ENCODE data around the gene NDUFV1.

NDUFV1 gene

GRCh38 chr11:67640758-67641337 is 34.1 kb downstream of the NDUFV1 start:
- no peak for DNase-seq (ENCODE audit: low read depth)

DNA sequence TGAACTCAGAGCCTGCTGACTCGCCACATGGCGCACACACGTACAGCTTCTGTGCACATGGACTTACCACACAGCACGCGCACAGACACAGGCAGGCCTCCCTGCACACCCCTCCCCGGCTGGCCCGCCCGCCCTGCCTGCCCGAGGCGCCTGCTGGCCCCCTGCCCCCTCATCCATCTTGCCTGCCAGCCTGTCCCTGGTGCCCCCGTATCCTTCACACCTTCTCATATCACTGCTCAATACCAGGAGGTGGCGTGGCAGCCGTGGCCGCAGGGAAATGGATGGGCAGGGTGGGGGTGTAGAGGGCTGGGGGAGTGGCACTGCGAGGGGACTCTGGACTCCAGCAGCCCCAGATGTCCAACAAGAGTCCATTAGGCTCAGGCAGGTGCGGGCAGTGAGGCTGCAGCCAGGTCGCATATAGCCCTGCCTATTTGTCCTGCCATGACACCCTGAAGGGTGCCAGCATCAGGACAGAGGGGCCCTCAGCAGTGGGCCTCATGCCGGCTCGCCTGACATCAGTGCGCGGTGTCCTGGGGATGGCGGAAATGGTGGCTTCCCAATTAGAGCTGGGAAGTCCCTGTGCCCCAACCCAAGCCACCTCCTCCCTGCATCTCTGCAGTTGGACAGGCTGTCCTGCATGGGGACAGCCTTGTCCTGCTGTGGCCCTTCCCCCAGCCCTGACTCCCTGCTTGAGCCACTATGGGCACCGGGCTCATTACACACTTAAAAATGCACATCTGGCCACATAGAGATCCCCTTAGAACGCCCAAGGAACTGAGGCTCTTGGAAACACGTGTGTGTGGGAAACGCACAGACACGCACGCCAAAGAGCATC is 34.8 kb downstream of the NDUFV1 start:
- no peak for DNase-seq (ENCODE audit: low read depth)

GRCh38 chr11:67642173-67643120 is 35.7 kb downstream of the NDUFV1 start:
- no peak for DNase-seq (ENCODE audit: low read depth)

DNA sequence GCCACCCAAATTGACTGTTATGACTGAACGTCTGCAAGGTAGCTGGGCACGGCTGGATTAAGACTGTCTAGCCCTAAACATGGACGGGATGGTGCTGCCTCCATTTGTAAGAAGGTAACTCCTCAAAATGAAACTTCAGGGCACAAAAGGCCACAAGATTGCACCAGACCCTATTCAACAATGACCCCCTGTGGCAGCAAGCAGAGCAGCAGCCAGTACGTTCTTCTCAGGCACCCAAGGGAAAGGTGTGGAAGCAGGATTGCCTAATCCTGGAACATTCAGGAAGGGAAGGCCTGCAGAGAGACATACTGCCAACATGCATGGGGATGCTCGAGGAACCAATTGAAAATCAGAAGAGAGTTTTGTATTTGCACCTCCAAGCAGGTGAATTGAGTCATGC is 37.3 kb downstream of the NDUFV1 start:
- DNase-seq (ENCODE audit: low read depth), result no peak

DNA sequence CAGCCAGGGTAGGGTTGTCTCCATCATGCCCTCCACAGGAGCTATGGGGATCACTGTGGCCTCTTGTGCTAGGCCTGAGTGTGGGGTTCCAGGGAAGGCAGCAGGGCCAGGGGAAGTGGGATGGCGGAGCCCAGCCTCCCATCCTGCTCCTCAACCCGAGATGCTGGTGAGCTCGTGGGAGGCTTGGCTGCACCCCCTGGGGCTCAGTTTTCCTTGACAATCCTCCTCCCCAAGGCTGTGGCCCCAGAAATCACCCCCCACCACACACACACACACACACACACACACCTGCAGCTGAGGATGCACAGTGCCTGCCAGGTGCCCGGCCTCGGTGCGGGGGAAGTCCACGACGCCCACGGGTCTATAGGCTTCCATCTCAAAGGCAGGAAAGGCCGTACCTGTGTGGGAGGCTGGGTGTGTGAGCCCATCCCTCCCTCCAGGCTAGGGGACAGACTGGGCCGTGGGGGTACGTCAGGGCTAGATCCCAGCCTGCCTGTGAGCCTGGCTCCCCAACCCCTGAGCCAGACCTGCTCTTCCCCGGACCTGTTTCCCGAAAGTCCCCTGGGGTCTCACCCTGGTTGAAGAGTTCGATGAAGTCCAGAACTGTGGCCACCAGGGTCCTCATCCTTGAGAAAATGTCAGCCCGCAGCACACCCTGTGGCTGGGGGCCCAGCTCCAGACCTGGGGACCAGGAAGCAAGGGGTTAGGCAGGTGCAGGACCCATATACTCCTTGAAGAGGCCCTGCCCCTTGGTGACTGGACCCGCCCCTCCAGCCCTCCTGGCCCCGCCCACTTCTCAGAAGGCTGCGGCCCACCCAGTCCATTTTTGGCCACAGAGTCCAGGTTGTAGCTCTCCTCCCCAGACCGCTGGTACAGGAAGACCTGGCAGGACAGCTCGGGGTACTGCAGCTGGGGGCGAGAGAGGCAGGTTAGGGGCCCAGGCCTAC is 38.0 kb downstream of the NDUFV1 start:
- no peak for DNase-seq (ENCODE audit: low read depth)

- no peak for DNase-seq (ENCODE audit: low read depth)
These were observed 39.1 kb downstream of the NDUFV1 start for GRCh38 chr11:67645521-67646461.

DNA sequence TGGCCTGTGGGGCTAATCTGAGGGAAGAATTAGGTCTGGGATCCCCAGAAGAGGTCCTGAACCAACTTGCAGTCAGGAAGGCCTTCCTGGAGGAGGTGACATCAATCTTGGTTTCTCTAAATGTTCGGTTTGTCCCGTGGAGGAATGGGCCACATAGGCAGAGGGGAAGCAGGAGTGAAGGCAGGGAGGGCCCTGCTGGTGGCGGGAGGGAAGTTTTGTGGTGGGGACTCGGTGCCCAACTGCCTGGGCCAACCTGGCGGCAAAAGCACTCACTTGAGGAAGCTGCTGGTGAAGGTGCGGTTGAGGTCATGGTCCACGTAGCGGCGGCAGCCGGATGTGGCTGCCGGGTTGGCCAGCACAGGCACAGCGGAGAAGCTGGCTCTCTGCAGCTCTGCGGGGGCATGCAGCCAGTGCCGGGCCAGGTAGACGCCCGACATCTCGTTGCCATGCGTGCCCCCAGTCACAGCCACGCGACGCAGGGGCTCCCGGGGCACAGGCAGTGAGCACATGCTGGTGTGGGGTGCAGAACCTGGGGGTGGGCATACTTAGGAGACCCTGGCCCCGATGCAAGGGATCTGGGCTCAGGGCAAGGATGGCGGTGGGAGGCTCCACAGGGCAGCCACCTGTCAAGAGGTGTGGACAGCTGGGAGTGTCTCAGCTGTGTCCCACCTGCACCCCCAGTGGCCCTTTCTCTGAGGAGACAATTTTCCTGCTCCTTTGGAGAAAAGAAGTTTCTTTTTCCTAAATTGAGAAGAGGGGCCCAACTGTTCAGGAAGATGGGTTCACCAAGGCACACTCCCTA is 40.0 kb downstream of the NDUFV1 start:
- DNase-seq (ENCODE audit: low read depth), result peak; percentile 49

DNA sequence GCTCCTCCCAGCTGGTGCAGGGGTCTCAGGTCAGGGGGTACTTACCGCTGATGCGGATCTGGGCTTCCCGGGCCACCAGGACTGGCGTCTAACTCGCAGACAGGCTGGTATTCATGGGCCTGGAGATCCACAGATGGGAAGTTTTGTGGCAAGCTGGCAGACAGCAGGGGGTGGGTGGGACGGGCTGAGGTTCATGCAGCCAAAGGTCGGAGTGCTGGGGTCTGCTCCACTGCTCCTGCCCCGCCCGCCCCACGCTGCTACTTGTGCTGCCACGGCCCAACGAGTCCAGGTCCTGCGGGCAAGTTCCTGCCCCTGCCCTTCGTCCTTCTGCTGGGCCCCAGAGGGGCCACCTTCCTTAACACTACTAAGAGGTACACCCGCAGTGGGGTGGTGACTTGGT is 40.7 kb downstream of the NDUFV1 start:
- DNase-seq (ENCODE audit: low read depth), result no peak

GRCh38 chr11:67648140-67648795 is 41.5 kb downstream of the NDUFV1 start:
- no peak for DNase-seq (ENCODE audit: low read depth)

- no peak for DNase-seq (ENCODE audit: low read depth)
These were observed 42.3 kb downstream of the NDUFV1 start for GRCh38 chr11:67648796-67649613.

- DNase-seq (ENCODE audit: low read depth), result no peak
These were observed 43.1 kb downstream of the NDUFV1 start for GRCh38 chr11:67649634-67650510.

DNA sequence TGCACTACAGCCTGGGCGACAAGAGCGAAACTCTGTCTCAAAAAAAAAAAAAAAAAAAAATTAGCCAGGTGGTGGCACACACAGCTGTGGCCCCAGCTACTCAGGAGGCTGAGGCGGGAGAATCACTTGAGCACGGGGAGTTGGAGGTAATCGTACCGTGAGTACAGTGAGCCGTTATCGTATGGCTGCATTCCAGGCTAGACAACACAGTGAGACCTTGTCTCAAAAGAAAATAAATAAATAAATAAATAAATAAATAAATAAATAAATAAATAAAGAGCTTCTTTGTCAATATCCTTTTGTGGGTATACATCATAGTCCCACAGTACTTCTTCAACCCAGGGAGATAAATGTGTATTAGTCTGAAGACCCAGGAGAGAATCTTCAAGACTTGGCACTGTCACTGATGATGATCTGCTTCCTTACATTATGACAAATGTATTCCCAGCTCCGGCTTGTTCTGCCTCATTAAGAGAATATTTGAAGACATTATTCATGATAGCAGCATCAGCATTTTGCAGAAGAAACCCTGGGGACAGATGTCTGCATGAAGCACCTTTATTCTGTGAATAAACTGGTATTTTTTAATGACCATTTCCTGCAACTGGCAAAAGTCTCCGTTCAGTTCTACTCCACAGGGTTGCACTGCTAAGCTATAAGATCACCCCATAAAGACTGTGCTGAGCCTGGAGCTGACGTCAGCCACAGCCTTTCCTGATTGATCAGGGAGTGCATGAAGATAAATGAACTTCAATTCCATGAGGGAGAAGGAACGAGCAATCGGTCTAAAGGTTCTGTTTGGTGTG is 45.4 kb downstream of the NDUFV1 start:
- DNase-seq (ENCODE audit: low read depth), result no peak

- no peak for DNase-seq (ENCODE audit: low read depth)
These were observed 46.5 kb downstream of the NDUFV1 start for GRCh38 chr11:67652965-67653845.

DNA sequence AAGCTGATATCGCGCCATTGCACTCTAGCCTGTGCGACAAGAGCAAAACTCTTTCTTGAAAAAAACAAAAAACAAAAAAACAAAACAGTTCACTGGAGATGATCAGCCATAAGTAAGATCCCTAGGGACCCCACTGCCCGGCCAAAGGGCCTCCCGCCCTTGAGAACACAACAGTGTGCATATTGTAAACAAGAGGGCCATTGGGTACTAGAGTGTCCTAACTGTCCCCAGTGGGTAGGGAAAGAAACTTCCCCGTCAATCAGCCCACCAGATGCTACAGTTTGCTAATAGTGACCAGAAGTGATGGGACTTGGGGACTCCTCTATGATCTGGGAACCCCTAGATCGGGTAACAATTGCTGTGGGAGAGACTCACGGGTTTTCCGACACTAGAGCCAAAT is 47.5 kb downstream of the NDUFV1 start:
- DNase-seq (ENCODE audit: low read depth), result no peak

- no peak for DNase-seq (ENCODE audit: low read depth)
These were observed 49.7 kb downstream of the NDUFV1 start for GRCh38 chr11:67656278-67656922.

All from CMK (cell line).